Activated B cell treated with CpG ODN at 0.5 μM for 24 hours (primary cell): ENCODE results near the gene RXRA. TPM values are rescaled to one million over a fixed set of nuclear protein-coding genes. Genes with fewer than 3 reads are reported as not detected.

ENCODE experiments used
- ATAC-seq: fragments of 200-7000 bp; cut with Tn5 transposase; one replicate; pipeline ENCODE4 v1.10.0; 2021; ENCODE audit warnings: low read depth, mild to moderate bottlenecking, moderate library complexity
- CTCF ChIA-PET: fragments of 350-600 bp; sonication (Branson Sonifier 250); formaldehyde crosslinking; loops from one replicate; lab custom pipeline; 2021; ENCODE audit warnings: antibody characterized with exemption; lab: Charles Lee
- POLR2A ChIA-PET: fragments of 350-600 bp; sonication (Branson Sonifier 250); formaldehyde crosslinking; loops from one replicate; lab custom pipeline; 2021; ENCODE audit warnings: antibody characterized with exemption; lab: Charles Lee
- DNase-seq: peaks from one replicate; pipeline ENCODE4 v3.0.0; 2022
- H3K27ac Mint-ChIP-seq: one replicate; pipeline ENCODE4 v1.8.0; 2020; ENCODE audit warnings: mixed read lengths
- H3K27me3 Mint-ChIP-seq: one replicate; pipeline ENCODE4 v1.8.0; 2021; ENCODE audit warnings: mixed read lengths
- H3K36me3 Mint-ChIP-seq: one replicate; pipeline ENCODE4 v1.8.0; 2021; ENCODE audit warnings: low read depth, mixed read lengths
- H3K4me1 Mint-ChIP-seq: one replicate; pipeline ENCODE4 v1.8.0; 2021; ENCODE audit warnings: mixed read lengths
- H3K4me3 Mint-ChIP-seq: one replicate; pipeline ENCODE4 v1.8.0; 2020; ENCODE audit warnings: mild to moderate bottlenecking, mixed read lengths
- H3K9me3 Mint-ChIP-seq: one replicate; pipeline ENCODE4 v1.8.0; 2020; ENCODE audit warnings: mixed read lengths
- intact Hi-C: fragments of 100-400 bp; cut with micrococcal nuclease; formaldehyde crosslinking; loops from one replicate; pipeline ENCODE4 v1.15.1; 2024
- total RNA-seq: library from RNA; stranded (reverse); gene quantifications from 2 replicates; pipeline ENCODE4 v1.2.3, GENCODE V29; 2022
- TF ChIP-seq, protein P1 (sequence below): fragments of 200-600 bp; IDR thresholded peaks from one replicate; pipeline ENCODE4 v1.8.0; 2022; ENCODE audit warnings: antibody characterized with exemption, mild to moderate bottlenecking

RXRA gene
- total RNA-seq, 1 donor from 2014 or later = 5.0 TPM

DNA sequence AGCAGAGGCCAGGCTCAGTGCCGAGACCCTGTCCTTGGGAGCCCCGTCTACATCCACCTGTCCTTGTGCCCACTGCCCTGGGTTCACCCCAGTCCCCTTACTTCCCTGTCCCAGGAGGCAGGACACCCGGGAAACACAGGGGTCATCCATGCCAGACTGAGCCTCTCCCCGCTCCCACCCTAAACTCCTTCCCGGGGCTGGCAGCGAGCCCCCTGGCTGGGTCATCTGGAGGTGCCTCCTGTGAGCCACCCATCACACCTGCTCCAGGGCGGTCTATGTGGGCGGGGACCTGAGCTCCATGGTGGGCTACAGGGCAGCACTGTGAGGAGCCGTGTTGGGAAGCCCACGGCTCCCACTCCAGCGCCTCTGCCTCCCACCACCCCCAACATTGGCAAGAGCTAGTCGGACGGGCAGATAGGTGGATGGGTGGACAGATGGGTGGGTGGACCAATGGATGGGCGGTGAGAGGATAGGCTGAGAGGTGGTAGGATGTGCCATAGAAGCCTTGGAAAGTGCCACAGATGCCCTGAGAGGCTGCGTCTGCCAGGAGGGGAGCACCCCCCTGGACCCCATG lies 42.5 kb upstream of the RXRA start:
- peaks cover 24% of the 10 kb centered on the region for H3K27me3 Mint-ChIP-seq
- H3K36me3 Mint-ChIP-seq = no peaks in the 10 kb centered on the region
- peaks cover 11% of the 10 kb centered on the region for H3K4me1 Mint-ChIP-seq
- intact Hi-C loops = no loop called here
- CTCF ChIA-PET = no interaction called here
- ATAC-seq (no peak), DNase-seq (no peak)
- H3K4me3 Mint-ChIP-seq = no peak overlapping the region
- POLR2A ChIA-PET = no interaction called here
- no peaks in the 10 kb centered on the region for H3K9me3 Mint-ChIP-seq
- no peak overlapping the region for H3K27ac Mint-ChIP-seq
- TF ChIP-seq, protein P1, sequence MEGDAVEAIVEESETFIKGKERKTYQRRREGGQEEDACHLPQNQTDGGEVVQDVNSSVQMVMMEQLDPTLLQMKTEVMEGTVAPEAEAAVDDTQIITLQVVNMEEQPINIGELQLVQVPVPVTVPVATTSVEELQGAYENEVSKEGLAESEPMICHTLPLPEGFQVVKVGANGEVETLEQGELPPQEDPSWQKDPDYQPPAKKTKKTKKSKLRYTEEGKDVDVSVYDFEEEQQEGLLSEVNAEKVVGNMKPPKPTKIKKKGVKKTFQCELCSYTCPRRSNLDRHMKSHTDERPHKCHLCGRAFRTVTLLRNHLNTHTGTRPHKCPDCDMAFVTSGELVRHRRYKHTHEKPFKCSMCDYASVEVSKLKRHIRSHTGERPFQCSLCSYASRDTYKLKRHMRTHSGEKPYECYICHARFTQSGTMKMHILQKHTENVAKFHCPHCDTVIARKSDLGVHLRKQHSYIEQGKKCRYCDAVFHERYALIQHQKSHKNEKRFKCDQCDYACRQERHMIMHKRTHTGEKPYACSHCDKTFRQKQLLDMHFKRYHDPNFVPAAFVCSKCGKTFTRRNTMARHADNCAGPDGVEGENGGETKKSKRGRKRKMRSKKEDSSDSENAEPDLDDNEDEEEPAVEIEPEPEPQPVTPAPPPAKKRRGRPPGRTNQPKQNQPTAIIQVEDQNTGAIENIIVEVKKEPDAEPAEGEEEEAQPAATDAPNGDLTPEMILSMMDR = no peak

DNA sequence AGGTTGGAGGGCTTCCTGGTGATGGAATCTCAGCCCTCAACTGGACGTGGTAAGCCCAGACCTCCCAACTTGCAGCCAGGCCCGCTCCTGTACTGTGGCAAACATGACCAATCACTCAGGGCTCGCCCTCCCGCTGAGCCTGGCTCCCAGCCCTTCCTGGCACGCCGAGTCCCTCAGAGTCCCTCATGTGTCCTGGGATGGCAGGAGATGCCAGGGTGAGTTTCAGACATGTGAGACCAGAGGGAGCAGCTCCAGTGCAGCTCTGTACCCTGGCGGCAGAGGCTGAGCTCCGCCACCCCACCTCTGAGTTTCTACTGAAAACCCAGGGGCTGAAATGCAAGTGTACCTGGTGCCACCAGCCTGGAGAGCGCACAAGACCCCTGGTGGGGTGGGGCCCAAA lies 42.0 kb upstream of the RXRA start:
- no peak for ATAC-seq
- Mint-ChIP-seq H3K4me1 (peaks cover 11% of the 10 kb centered on the region), H3K9me3 (no peaks in the 10 kb centered on the region), H3K4me3 (no peak overlapping the region), H3K27ac (no peak overlapping the region), H3K36me3 (no peaks in the 10 kb centered on the region), H3K27me3 (peaks cover 24% of the 10 kb centered on the region)
- intact Hi-C loops = no loop called here
- POLR2A ChIA-PET = no interaction called here
- TF ChIP-seq, protein P1 = no peak
- no peak for DNase-seq
- CTCF ChIA-PET = no interaction called here

DNA sequence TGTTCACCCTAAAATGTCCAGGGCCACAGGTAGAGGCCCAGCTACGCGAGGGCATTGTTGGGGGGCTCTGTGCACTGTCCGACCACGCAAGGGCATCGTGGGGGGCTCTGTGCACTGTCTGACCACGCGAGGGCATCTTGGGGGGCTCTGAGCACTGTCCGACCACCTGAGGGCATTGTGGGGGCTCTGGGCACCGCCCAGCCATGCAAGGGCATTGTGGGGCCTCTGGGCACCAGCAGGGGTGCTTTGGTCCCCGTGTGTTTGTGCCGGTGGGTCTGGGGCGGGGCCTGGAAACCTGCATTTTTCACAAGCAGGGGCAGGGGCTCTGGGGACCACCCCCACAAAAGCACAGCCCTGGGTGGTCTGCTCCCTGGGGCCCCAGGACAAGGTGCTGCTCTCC lies 41.5 kb upstream of the RXRA start:
- Mint-ChIP-seq H3K27ac (no peak overlapping the region), H3K4me3 (no peak overlapping the region), H3K9me3 (no peaks in the 10 kb centered on the region), H3K4me1 (peaks cover 11% of the 10 kb centered on the region), H3K36me3 (no peaks in the 10 kb centered on the region), H3K27me3 (peaks cover 24% of the 10 kb centered on the region)
- CTCF ChIA-PET = no interaction called here
- intact Hi-C loops = no loop called here
- DNase-seq (no peak), ATAC-seq (no peak)
- TF ChIP-seq, protein P1 = no peak
- POLR2A ChIA-PET = no interaction called here

DNA sequence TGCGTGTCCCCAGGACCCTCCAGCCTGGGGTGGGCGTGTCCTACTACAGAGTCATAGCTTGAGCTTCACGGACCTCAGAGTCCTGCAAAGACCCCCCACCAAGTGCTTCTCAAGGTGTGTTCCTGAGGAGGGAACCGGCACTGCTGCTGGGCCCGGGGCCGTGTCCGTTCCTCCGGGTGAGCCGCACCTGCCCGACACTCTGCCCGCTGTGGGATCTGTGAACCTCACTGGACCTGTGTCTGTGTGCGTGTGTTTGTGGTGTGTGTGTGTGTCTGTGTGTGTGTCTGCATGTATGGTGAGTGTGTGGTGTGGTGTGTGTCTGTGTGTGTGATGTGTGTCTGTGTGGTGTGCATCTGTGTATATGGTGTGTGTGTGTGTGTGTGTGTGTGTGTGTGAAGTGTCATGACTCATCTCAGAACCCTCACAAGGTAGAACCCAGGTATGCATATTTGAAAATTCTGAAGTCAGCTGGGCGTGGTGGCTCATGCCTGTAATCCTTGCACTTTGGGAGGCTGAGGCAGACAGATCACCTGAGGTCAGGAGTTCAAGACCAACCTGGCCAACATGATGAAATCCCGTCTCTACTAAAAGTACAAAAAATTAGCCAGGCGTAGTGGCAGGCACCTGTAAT lies 40.9 kb upstream of the RXRA start:
- ATAC-seq = no peak
- TF ChIP-seq, protein P1 = no peak
- no peak overlapping the region for H3K4me3 Mint-ChIP-seq
- no peaks in the 10 kb centered on the region for H3K9me3 Mint-ChIP-seq
- no peaks in the 10 kb centered on the region for H3K36me3 Mint-ChIP-seq
- intact Hi-C loops = no loop called here
- ChIA-PET CTCF (no interaction called here), POLR2A (no interaction called here)
- no peak for DNase-seq
- H3K27me3 Mint-ChIP-seq = peaks cover 24% of the 10 kb centered on the region
- peaks cover 11% of the 10 kb centered on the region for H3K4me1 Mint-ChIP-seq
- H3K27ac Mint-ChIP-seq = no peak overlapping the region

DNA sequence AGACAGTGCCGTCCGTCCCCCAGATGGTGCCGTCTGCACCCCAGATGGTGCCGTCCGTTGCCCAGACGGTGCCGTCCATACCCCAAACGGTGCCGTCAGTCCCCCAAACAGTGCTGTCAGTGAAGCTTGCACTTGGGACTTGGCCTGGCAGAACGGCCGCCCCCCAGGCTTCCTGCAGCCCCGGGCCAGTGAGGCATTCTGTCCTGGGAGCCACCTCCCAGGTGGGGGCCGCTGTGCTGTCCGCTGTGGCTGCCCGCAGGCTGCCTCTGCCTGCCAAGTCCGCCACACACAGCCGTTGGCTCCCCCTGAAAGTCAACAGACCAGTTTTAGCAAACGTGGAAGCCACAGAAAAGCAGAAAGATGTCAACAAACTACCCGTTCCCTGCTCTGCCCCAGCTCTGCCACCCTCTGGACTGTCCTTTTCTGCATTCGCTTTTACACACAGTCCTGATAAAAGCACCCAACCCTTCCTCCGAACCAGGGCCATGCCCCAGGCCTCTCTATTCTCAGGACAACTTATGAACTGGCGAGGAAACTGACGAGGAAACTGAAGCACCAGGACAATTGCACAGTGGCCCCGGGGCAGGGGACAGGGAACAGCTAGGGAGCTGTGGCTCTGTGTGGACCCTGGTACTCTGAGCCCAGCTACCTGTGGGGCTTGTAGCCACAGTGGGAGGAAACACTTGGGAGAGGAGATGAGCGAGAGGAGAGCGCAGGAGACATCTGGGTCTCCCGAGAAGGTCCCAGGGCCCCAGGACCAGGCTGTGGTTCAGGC lies 39.6 kb upstream of the RXRA start:
- no peak for ATAC-seq
- POLR2A ChIA-PET = no interaction called here
- TF ChIP-seq, protein P1 = no peak
- Mint-ChIP-seq H3K27ac (no peak overlapping the region), H3K4me1 (peaks cover 11% of the 10 kb centered on the region), H3K36me3 (no peaks in the 10 kb centered on the region), H3K4me3 (no peak overlapping the region), H3K27me3 (peaks cover 20% of the 10 kb centered on the region), H3K9me3 (no peaks in the 10 kb centered on the region)
- no peak for DNase-seq
- intact Hi-C loops = no loop called here
- CTCF ChIA-PET = no interaction called here
